GM12873 (cell line): ENCODE data around the gene PILRB.

Source experiments
- TF ChIP-seq, protein P1 (sequence below): IDR thresholded peaks from 2 replicates; pipeline ENCODE4 v1.5.1; 2012; ENCODE audit warnings: low read depth, mild to moderate bottlenecking, moderate library complexity, low read length, control low read depth; ENCODE audit not compliant: insufficient read depth; ENCODE audit errors: missing control alignments

Gene PILRB

DNA sequence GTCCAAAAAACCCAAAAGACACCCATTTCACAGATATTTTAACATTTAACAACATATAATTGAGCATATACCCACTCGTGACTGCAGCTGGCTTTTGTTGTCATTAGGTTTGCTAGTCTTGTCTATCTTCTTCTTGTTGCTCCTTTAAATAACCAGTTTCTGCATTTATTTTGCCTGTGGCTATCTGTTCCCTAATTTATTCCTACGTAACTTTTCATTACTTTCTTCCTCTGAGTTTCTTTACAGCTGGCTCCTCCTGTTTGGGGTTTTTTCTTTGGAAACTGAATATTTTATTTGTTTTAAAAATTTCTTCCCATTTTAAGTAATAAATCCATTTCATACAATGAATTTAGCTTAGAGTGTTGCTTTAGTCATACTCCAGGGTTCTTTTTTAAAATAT is 29.8 kb downstream of the PILRB start:
- TF ChIP-seq, protein P1, sequence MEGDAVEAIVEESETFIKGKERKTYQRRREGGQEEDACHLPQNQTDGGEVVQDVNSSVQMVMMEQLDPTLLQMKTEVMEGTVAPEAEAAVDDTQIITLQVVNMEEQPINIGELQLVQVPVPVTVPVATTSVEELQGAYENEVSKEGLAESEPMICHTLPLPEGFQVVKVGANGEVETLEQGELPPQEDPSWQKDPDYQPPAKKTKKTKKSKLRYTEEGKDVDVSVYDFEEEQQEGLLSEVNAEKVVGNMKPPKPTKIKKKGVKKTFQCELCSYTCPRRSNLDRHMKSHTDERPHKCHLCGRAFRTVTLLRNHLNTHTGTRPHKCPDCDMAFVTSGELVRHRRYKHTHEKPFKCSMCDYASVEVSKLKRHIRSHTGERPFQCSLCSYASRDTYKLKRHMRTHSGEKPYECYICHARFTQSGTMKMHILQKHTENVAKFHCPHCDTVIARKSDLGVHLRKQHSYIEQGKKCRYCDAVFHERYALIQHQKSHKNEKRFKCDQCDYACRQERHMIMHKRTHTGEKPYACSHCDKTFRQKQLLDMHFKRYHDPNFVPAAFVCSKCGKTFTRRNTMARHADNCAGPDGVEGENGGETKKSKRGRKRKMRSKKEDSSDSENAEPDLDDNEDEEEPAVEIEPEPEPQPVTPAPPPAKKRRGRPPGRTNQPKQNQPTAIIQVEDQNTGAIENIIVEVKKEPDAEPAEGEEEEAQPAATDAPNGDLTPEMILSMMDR: no peak

DNA sequence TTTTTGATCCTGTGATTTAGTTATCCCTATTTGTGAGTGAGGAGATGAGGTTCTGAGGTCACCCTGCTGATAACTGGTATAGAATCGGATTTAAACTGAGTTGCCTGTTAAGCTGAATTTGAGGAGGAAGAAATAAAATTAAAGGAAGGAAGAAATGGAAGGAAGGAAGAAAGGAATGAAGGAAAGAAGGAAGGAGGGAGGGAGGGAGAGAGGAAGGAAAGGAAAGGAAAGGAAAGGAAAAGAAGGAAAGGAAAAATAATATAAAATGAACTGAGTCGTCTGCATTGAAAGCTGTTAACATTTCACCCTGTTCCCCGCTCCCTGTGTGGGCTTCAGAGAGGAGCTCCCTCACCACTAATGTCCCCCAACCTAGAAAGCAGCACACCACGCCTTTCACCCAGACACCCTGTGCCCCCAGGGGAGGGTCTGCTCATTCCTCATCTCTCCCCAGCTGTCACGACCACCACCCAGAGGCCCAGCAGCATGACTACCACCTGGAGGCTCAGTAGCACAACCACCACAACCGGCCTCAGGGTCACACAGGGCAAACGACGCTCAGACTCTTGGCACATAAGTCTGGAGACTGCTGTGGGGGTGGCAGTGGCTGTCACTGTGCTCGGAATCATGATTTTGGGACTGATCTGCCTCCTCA is 31.6 kb downstream of the PILRB start:
- TF ChIP-seq, protein P1: no peak

DNA sequence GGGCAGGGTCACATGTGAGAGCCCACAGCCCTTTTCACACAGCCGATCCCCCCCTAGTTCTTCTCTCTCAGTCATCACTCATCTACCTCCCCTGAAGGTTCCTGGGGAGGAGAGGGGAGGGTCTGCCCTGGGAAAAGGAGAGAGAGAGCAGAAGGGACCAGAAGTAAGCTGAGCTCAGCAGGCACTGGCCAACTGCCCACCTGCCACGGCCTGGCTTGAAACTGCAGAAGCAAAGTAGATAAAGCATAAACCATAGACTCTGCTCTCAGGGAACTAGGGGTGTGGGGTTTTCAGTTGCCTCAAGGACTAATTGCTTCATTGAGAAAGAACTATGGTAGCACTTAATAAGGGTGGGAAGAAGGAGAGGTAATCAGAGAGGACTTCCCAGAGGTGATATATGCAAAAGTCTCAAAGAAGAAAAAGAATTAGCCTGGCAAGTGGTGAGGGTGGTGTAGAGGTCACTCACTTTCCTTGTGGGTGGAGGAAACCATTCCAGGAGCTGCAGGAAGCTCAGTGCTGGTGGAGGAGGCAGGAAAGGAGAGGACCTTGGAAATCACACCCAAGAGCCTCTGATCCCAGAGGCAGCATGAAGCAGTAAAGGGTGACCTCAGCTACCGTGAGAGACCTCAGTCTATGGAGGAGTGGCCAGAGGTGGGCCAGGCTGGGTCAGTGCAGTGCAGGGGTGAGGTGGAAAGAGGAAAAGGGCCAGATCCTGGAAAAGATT is 32.5 kb downstream of the PILRB start:
- TF ChIP-seq, protein P1: no peak

DNA sequence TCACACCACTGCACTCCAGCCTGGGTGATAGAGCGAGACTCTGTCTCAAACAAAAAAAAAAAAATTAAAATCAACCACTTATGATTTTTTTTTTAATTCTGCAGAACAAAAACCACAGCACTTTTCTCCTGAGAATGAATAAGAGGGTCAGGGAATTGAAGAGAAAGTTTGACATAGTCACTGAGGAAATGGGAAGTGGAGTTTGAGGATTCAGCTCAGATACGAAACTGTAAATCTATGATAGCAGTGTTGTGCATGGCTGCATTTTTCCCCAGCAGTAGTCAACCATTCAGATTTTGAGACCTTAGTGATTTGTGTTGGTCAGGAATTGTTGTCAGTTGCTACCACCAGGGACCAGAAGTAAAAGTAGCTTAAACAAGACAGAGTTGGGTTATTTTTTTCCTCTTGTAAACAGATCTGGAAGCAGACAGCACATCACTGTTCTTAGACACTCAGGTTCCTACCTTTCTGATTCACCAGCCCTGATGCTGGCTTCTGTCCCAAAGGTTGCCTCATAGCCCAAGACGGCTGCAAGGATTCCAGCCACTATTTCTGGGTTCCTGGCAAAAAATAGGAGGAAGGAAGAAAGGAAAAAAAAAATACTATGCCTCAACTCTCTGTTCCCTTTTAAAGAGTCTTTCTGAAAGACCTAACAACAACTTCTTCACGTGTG is 35.5 kb downstream of the PILRB start:
- TF ChIP-seq, protein P1: no peak

DNA sequence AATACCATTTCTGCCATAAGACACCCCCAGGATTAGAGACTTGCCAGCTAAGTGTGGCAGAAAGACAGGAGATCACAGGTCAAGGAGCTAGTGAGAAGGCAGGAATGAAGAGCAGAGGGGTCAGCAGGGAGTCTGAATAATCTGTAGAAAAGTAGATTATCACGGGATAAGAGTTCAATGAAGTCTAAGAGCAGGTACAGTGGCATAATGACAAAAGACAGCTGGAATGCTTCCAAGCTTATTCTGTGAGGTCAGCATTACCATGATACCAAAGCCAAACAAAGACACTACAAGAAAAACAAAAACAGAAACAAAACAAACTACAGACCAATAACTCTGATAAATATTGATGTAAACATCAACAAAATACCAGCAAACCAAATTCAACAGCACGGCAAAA is 36.2 kb downstream of the PILRB start:
- TF ChIP-seq, protein P1: no peak

DNA sequence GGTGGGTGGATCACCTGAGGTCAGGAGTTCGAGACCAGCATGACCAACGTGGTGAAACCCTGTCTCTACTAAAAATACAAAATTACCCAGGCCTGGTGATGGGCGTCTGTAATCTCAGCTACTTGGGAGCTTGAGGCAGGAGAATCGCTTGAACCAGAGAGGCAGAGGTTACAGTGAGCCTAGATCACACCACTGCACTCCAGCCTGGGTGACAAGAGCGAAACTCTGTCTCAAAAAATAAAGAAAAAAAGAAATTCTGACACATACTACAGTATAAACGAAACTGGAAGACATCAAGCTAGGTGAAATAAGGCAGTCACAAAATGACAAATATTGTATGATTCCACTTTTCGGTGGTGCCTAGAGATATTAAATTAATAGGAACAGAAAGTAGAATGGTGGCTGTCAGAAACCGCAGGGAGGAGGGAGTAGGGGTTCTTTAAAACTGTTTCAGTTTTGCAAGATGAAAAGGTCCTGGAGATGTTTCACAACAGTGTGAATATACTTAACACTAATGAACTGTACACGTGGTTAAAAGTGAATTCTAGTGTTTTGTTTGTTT is 38.6 kb downstream of the PILRB start:
- TF ChIP-seq, protein P1: no peak
